GM19240 (cell line): ENCODE data around the gene FCGBP.

Experiments used
- DNase-seq: peaks from one replicate; pipeline ENCODE4 v3.0.0; 2011; ENCODE audit warnings: low spot score; ENCODE audit not compliant: insufficient read length

Gene FCGBP

GRCh38 chr19:39949026-39949747, 14.8 kb upstream of the FCGBP start:
- no peak for DNase-seq

GRCh38 chr19:39946532-39946931, 12.1 kb upstream of the FCGBP start:
- DNase-seq = no peak

- DNase-seq = no peak
These were observed 9.2 kb upstream of the FCGBP start for GRCh38 chr19:39943586-39943985.

GRCh38 chr19:39942366-39942730, 7.9 kb upstream of the FCGBP start:
- DNase-seq = no peak

GRCh38 chr19:39941615-39942365, 7.4 kb upstream of the FCGBP start:
- peak; percentile 38 for DNase-seq

- DNase-seq = no peak
These were observed 6.7 kb upstream of the FCGBP start for GRCh38 chr19:39941151-39941550.

- no peak for DNase-seq
These were observed 5.9 kb upstream of the FCGBP start for GRCh38 chr19:39940221-39940833.

GRCh38 chr19:39939556-39939955, 5.1 kb upstream of the FCGBP start:
- no peak for DNase-seq

- DNase-seq = no peak
These were observed 3.4 kb upstream of the FCGBP start for GRCh38 chr19:39937787-39938186.

- DNase-seq = no peak
These were observed 2.8 kb upstream of the FCGBP start for GRCh38 chr19:39937094-39937720.

- no peak for DNase-seq
These were observed 2.2 kb upstream of the FCGBP start for GRCh38 chr19:39936622-39937021.

- no peak for DNase-seq
These were observed 1.6 kb upstream of the FCGBP start for GRCh38 chr19:39936020-39936419.

- DNase-seq = no peak
These were observed 879 bp upstream of the FCGBP start for GRCh38 chr19:39935364-39935661.

- no peak for DNase-seq
These were observed 4.7 kb downstream of the FCGBP start for GRCh38 chr19:39929750-39930149.

- DNase-seq = no peak
These were observed 6.1 kb downstream of the FCGBP start for GRCh38 chr19:39928357-39928725.

GRCh38 chr19:39927524-39928356, 6.7 kb downstream of the FCGBP start:
- DNase-seq = no peak

GRCh38 chr19:39927076-39927475, 7.4 kb downstream of the FCGBP start:
- no peak for DNase-seq

- DNase-seq = no peak
These were observed 8.2 kb downstream of the FCGBP start for GRCh38 chr19:39926170-39926760.

GRCh38 chr19:39924952-39925351, 9.5 kb downstream of the FCGBP start:
- DNase-seq = no peak

- DNase-seq = no peak
These were observed 10.0 kb downstream of the FCGBP start for GRCh38 chr19:39924389-39924788.

GRCh38 chr19:39923862-39924261, 10.6 kb downstream of the FCGBP start:
- no peak for DNase-seq
